HG02885 (cell line): ENCODE measurements around the gene KCTD13.
"Not testable (repeated sequence)": the region's sequence is repeated elsewhere in the genome, so short reads cannot be mapped to it uniquely, and the experiment has no call there.

Source experiments
- ATAC-seq: cut with Tn5 transposase; IDR thresholded peaks from one replicate; pipeline ENCODE4 v1.9.1; 2021; ENCODE audit warnings: mild to moderate bottlenecking; ENCODE audit not compliant: unreplicated experiment, poor library complexity

Gene KCTD13

DNA sequence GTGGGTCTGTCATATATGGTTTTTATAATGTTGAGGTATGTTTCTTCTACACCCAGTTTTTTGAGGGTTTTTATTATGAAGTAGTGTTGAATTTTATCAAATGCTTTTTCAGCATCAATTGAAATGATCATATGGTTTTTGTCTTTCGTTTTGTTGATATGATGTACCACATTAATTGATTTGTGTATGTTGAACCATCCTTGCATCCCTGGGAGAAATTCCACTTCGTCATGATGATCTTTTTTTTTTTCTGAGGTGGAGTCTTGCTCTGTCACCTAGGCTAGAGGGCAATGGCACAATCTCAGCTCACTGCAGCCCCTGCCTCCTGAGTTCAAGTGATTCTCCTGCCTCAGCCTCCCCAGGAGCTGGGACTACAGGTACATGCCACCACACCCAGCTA, 21.9 kb upstream of the KCTD13 start:
- no peak for ATAC-seq

DNA sequence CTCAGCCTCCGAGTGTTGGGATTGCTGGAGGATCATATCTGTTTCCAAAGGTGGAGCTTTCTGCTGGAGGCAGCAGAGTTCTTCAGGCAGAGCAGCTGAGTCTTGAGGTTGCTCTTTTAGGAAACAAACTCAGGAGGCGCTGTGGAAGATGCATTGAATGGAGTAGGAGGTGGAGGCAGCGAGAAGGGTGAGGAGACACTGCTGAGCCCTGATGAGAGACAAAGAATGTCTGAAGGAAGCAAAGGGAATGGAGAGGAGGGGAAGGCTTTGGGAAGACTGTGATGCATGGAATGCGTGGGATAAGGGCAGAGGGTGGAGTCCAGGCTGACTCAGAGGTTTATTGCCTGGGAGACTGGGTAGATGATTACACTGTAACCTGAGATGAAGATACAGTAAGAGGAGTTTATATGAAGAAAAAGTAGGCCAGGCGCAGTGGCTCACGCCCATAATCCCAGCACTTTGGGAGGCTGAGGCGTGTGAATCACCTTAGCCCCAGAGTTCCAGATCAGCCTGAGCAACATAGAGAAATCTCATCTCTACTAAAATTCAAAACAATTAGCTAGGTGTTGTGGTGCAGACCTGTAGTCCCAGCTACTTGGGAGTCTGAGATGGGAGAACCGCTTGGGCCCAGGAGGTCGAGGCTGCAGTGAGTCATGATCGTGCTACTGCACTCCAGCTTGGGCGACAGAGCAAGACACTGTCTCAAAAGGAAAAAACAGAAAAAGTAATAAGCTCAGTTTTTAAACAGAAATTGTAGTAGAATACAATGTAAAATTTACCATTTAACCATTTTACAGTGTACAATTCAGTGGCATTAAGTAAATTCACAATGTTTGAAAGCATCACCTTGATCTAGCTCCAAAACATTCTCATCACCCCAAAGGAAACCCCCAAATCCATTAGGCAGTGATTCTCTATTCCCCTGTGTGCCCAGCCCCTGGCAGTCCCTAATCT, 18.1 kb upstream of the KCTD13 start:
- no peak for ATAC-seq

DNA sequence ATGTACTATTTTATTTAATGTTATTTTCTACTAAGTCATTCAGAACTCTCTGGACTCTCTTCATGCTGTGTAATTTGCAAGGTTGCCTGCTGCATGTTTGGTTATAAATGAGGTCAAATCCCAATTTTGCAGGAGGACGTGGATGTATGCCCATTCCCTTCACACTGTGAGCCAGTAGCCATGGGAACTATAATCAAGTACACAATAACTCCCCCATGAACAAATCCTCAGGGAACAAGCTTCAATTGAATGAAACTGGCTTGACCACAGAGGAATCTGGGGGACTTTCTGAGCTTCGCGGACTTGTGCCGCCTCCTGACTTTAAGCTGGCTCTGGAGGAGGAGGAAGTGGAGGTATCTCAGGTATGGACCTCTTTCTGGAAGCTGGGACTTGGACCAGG, 14.6 kb upstream of the KCTD13 start:
- no peak for ATAC-seq

DNA sequence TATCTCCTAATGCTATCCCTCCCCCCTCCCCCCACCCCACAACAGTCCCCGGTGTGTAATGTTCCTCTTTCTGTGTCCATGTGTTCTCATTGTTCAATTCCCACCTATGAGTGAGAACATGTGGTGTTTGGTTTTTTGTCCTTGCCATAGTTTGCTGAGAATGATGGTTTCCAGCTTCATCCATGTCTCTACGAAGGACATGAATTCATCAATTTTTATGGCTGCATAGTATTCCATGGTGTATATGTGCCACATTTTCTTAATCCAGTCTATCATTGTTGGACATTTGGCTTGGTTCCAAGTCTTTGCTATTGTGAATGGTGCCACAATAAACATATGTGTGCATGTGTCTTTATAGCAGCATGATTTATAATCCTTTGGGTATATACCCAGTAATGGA, 5.7 kb upstream of the KCTD13 start:
- ATAC-seq = not testable (repeated sequence)

DNA sequence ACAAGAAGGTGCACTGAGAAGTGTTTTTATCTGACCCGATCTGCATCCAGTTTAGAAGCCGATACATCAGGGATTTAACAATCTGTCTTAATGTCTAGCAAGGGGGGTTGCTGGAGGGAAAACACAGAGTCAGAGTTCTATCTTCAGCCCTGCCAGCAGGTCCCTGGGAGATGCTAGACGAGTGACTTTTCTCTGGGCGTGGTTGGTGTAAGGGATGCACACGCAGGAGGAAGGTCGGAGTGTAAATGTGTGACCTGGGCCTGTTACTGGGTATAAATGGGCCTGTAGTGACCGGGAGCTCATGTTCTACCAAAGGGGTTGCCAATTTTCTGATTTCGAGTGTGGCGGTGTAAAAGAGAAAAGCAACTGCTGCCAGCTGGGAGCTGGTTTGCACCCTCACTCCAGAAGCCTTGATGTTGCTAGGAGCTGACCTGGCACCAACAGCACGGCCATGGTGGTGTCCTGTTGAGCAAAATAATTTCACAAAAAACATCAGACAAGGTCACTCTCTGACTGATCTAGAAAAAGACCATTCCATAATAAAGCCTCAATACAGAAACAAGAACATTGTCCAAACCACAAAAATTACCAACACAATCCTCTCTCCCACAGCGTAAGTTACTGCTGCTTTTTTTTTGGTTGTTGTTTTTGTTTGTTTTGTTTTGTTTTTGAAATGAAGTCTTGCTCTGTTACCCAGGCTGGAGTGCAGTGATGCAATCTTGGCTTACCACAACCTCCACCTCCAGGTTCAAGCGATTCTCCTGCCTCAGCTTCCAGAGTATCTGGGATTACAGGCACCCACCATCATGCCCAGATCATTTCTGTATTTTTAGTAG, 1.3 kb upstream of the KCTD13 start:
- no peak for ATAC-seq

DNA sequence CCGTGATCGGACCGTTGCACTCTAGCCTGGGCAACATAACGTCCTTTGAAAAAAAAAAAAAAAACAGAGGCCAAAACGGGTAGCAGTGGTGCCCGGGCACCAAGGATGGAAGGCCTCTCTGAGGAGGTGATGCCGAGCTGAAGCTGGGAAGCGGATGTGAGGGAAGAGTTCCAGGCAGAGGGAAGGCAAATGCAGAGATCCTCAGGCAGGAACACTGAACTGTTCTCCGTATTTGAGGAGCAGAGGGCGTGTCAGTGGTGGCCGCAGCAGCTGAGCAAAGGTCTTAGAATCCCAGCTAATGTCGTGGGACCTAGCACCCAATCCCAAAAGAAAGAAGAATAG, 656 bp upstream of the KCTD13 start:
- no peak for ATAC-seq

DNA sequence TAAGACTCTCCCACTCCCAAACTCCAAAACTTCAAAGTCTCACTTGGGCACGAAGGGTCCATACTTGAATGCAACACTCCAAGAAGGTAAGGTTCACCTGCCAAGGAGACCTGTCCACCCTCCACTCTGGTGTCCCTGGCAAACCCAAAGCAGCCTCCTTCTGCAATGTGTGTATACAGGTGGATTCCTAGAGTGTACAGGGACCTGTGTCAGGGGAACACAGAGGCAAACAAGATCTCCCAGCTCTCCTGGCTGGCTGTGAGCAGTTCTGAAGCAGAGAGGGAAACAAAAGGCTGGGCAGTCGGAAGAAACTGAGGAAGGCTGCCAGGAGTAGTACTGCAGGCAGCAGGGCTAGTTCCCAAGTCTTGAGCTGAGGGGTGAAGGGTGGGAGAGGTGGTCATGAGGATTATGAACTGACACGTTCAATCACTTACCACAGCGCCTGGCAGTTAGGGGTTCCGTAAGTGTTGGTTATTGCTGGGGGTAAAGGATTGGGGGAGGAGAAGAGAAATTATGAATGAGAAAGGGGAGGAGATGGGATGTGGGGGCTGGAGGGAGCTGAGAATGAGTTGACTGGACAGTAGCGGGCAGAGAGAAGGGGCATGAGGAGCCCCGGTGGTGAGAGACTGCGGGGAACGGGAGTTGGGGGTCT, 795 bp downstream of the KCTD13 start:
- ATAC-seq = no peak

DNA sequence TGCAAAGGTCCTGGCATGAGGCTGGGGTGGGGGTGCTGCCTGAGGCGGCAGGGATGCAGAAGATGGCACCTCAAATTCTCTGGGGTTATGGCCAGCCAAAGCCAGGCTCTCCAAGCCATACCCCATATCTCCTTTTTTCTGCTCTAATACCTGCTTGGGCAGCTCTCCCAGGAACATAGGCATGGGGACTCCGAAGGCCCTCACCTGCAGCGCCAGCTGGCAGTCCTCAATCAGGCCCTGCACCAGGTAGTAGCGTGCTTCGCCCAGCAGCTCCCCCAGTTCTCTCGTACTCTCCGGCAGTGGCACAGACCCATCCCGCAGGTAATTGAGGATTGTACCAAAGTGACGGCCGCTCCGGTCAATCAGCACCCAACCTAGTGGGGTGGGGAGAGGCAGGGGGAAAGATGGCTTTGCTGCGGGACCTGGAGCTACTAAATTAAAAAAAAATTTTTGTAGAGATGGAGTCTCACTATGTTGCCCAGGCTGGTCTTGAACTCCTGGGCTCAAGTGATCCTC, 3.0 kb downstream of the KCTD13 start:
- ATAC-seq = no peak

DNA sequence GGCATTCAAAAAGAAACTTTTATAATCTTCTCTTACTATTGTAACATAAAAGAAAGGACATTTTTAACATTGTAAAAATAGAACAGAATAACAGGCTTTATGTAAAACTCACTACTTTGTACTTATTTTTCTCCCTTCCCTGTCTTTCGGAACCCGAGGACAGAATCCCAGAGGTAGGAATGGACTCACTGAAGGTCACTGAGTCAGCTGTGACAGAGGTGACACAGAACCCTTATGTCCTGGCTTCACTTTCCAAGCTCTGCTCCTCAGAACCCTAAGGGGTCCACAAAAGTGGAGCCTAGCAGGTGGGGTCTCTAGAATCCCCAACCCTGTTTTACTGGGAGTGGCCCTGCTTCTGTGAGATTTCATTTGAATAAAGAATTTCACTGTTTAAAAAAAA, 3.7 kb downstream of the KCTD13 start:
- ATAC-seq = no peak

DNA sequence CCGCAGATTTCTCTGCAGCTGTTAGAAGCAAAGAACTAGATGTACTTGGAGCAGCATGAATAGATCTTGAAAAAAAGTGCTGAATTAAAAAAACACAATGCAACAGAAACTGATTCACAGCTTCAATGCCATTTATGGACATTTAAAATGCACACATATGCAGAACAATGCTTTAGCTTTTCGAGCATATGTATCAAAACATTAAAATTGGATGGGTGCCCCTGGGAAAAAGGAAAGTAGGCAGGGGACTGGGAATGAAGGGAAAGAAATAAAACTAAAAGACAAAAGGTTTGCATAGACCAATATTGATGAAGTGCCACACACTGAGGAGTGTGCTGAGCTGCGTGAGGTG, 5.0 kb downstream of the KCTD13 start:
- no peak for ATAC-seq

DNA sequence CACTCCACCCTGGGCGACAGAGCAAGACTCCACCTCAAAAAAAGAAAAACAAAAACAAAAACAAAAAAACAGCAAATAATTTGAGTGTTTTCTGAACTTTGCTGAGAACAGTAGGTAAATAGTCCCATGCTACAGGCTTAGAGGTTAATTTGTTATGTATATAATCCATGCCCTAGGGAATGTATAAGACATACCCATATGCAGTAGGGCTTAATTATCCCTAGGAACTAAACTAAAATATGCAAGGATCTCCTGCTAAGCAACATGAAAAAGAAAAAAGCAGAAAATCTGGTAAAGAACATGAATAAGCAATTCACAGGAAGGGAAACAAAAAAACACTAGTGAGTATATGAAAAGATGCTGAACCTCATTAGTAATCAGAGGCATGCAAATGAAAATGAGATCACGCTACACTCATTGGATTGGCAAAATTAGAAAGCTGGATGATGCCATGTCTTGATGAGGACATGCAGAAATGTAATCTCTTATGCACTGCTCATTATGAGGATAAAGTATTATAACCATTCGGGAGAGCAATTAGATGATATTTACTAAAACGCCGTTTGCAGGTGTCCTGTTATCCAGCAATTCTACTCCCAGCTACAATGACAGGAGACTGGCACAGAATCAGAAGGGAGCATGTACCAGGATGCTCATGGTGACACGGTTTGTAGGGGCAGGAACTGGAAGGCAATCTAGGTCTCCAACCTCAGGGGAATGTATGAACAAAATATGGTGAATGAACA, 5.6 kb downstream of the KCTD13 start:
- no peak for ATAC-seq

DNA sequence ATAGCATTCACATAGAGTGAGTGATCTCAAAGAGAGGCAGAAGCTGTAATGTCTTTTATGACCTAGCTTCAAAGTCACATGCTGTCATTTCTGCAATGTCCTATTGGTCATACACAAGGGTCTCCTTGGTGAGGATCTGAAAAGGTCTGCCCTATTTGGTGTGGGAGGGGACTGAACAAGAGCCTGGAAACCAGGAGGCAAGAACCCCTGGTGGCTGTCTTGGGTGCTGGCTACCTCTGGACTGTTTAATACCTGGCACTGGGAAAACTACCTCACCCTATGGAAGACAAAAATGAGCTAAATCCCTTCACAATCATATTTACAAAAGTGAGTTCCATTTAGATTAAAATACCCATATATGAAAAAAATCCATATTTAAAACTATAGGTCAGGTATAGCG, 9.0 kb downstream of the KCTD13 start:
- ATAC-seq = no peak

DNA sequence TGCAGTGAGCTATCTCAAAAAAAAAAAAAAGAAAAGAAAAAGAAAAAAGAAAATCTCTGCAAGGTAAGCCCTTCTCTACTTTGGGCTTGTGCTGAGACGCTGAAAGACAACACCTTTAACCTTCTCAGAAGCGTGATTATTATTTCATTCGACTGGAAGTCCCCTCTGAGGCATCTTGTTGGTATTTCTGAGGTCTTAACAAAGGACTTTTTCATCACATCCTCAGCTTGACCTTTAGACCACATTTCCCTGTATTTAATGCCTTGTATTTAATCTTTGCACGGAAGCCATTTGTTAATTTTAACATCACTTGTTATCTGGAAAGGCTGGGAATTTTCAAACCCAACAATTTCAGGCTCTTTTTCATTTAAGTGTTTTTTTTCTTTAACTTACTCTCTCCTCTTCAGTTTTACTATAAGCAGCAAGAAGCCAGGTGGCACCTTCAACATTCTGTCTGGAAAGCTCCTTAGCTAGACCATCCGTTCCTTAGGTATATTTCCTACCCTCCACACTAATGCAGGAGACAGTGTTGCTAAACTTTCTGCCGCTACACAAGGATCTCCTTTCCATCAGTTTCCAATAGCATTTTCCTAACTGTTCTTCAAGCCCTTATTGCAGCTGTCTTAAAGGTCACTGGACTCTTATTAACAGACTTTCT, 10.3 kb downstream of the KCTD13 start:
- no peak for ATAC-seq

DNA sequence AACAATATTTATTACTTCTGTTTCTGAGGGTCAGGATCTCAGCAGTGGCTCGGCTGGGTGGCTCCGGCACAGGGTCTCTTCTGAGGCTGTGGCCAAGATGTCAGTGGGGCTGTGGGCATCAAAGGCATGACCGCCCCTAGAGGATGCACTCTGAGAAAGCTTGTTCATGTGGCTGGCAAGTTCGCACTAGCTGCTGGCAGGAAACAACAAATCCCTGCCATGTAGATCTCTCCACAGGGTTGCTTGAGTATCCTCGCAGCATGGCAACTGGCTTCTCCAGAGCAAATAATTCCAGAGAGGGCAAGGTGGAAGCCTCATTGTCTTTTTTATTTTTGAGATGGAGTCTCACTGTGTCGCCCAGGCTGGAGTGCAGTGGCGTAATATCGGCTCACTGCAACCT, 12.5 kb downstream of the KCTD13 start:
- ATAC-seq = no peak

DNA sequence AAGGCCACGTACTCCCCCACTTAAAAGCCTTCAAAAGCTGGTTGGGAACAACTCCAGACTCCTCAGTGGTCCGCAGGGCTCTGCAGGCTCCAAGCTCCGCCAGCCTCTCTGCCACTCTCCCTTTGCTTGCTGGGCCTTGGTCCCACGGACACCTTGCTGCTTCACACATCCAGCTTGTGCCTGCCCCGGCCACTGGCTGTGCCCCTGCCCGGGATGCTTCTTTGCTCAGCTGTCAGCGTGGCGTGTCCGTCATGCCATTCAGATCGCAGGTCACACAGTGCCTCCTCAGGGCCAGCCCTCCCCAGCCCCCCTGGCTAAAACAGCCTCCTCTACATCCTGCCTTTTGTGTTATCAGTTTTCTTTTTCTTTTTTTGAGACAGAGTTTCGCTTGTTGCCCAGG, 13.9 kb downstream of the KCTD13 start:
- ATAC-seq = no peak

DNA sequence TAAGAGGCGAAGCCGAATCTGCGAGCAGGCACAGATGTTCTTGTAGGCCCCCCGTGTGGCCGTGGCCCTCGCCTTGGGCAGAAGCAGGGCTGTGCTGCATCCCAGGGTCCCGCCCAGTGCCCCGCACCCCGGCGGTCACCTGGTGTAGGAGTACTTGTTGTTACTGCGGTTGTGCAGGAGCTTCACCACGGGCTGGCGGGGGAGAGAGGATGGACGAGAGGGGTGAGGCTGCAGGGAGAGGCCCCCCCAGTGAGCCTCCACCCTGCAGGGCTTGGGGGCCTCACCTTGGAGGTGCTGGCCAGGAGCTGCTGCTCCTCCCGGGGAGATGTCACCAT, 14.4 kb downstream of the KCTD13 start:
- ATAC-seq = no peak

DNA sequence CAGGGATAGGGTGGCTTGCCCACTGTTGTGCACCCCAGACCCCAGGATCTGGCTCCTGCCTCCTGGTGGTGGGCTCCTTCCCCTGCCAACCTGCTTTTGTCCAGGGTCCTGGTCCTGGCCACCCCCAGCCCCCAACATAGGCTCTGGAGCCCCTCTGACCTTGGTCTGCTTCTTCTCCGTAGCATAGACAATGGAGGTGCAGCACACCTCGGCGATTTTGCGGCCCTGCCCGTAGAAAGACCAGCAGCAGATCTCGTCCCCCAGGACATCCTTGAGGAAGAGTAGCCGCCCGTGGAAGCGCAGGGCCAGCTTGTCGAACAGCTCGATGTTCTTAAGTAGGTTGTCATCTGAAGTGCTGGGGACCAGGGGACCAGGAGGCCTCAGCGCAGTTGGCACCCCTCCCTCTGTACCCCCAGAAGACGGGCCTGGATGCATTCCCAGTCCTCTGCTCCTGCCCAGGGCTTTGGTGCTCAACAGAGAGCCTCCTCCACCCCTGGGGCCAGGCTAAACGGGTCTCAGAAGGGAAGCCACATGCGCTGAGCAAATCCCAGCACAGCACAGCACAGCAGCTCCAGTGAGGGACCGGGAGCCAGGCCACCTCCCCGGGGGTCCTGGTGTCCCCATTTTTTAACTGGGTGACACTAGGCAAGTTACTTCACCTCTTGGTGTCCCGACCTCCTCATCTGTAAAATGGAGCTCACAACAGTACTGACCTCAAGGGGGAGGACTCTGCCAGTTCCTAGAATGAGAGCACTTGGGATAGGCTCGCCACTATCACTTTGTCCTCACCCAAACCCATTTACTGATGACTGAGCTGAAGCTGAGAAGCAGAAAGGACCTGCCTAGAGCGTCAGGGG, 15.0 kb downstream of the KCTD13 start:
- no peak for ATAC-seq

DNA sequence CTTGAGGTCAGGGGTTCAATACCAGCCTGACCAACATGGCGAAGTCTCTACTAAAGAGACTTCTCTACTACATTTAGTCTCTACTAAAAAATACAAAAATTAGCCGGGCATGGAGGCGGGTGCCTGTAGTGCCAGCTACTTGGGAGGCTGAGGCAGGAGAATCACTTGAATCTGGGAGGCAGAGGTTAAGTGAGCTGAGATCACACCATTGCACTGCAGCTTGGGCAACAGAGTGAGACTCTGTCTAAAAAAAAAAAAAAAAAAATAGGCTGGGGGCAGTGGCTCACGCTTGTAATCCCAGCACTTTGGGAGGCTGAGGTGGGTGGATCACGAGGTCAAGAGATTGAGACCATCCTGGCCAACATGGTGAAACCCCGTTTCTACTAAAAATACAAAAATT, 16.2 kb downstream of the KCTD13 start:
- ATAC-seq = not testable (repeated sequence)

DNA sequence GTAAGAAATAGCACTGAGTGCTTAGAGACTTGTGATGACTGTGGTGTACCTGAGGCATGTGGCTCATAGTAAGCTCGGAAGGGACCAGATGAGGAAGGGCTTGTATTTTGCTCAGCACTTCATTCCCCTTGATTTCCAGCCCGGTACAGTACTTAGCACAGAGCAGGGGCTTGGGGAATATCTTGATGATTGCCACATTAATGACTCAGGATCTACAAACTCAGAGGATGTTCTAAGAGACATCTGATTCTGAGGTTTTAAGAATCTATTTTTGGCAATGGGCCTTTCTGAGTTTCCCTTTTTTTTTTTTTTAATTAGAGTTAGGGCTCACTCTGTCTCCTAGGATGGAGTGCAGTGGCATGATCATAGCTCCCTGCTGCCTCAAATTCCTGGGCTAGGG, 16.6 kb downstream of the KCTD13 start:
- ATAC-seq = no peak
